Measurements from ENCODE around the gene SAMD3.
"Not testable (repeated sequence)": the region's sequence is repeated elsewhere in the genome, so short reads cannot be mapped to it uniquely, and the experiment has no call there.

SAMD3 gene

DNA sequence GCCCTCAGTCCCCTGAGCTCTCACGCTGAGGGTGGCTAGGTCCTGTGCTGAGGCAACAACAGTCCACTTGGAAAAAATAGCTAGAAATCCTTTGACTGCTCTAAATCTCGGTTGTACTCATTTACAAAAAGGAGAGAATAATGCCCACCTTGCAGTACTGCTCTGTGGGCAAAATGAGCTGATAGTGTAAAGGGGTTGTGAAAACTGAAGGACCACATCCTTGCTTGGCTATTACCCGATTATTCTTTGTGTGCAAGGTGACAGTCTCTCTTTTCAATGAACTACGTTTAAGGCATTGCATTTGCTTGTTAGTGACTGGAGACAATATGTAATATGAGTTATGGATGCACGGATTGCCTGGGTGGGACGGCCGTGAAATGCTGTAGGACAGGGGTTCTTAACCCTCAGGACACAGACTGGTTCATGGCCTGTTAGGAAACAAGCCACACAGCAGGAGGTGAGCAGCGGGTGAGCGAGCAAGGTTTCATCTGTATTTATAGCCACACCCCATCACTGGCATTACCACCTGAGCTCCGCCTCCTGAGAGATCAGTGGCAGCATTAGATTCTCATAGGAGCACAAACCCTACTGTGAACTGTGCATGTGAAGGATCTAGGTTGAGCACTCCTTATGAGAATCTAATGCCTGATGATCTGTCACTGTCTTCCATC, 14.6 kb downstream of the SAMD3 start:
- no peaks in the 10 kb centered on the region for H3K9me3 ChIP-seq (ENCODE audit: control insufficient read depth, low read length)
- H3K9ac ChIP-seq (ENCODE audit: low read length), result no peak overlapping the region
- no peaks in the 10 kb centered on the region for H3K36me3 ChIP-seq (ENCODE audit: control insufficient read depth, insufficient read depth, low read length)
- H3K4me1 ChIP-seq (ENCODE audit: control insufficient read depth, insufficient read depth, low read length), result no peaks in the 10 kb centered on the region
- peaks cover 4% of the 10 kb centered on the region for H3K27me3 ChIP-seq (ENCODE audit: control insufficient read depth, insufficient read depth, low read length)
- no peak overlapping the region for H3K4me3 ChIP-seq (ENCODE audit: low read length)

DNA sequence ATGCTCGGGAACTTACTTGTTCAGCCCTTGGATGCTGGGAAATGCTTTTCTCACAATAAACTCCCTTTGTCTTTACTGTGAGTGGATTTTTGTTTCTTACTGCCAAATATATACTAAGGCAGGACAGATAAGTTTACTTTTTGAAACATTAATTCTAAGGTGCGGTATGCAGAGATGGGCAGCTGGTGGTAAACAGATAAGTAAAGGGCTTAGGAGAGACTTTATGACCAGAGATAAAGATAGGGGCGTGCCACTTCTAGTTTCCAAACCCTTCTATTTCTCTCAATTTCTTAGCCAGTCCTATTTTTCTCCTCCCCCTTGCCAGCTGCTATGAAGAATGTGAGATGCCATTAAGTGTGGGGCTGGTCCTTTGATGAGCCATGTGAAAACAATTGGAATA, 16.3 kb downstream of the SAMD3 start:
- no peaks in the 10 kb centered on the region for H3K4me1 ChIP-seq (ENCODE audit: control insufficient read depth, insufficient read depth, low read length)
- peaks cover 4% of the 10 kb centered on the region for H3K27me3 ChIP-seq (ENCODE audit: control insufficient read depth, insufficient read depth, low read length)
- H3K9me3 ChIP-seq (ENCODE audit: control insufficient read depth, low read length), result no peaks in the 10 kb centered on the region
- H3K36me3 ChIP-seq (ENCODE audit: control insufficient read depth, insufficient read depth, low read length), result no peaks in the 10 kb centered on the region
- H3K4me3 ChIP-seq (ENCODE audit: low read length), result no peak overlapping the region
- H3K9ac ChIP-seq (ENCODE audit: low read length), result no peak overlapping the region

DNA sequence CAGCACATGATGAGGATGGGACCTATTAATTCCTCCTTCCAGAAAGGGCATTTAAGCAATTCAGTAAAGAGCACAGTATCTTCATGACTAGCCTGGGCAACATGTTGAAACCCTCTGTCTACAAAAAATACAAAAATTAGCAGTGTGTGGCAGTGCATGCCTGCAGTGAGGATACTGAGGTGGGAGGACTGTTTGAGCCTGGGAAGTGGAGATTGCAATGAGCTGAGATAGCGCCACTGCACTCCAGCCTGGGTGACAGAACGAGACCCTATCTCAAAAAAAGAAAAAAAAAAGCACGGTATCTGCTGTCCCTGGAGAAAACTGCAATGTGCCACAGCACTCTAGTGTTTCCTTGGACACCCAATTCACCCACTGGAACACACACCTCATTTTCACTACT, 18.4 kb downstream of the SAMD3 start:
- Histone ChIP-seq H3K27me3 (ENCODE audit: control insufficient read depth, insufficient read depth, low read length) (peaks cover 4% of the 10 kb centered on the region), H3K36me3 (ENCODE audit: control insufficient read depth, insufficient read depth, low read length) (no peaks in the 10 kb centered on the region), H3K4me1 (ENCODE audit: control insufficient read depth, insufficient read depth, low read length) (no peaks in the 10 kb centered on the region), H3K9me3 (ENCODE audit: control insufficient read depth, low read length) (no peaks in the 10 kb centered on the region), H3K4me3 (ENCODE audit: low read length) (no peak overlapping the region), H3K9ac (ENCODE audit: low read length) (no peak overlapping the region)

DNA sequence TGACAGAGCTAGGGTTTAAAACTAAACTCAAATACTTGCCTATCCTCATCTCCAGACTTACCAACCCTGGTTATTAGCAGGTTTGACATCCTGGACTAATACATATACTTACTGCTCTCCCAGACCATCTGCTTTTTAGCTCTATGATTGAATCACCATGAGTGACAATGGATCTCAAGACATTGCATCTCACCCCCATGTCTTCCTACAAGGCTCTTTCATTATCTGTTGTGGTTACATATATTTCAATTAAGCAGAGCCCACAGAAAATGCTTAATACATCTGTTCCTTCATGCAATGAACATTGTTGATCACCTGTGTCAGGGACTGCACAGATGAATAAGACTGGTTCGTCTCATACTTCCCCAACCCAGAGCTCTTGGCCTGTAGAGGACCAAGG, 19.4 kb downstream of the SAMD3 start:
- no peaks in the 10 kb centered on the region for H3K4me1 ChIP-seq (ENCODE audit: control insufficient read depth, insufficient read depth, low read length)
- H3K4me3 ChIP-seq (ENCODE audit: low read length), result no peak overlapping the region
- H3K9ac ChIP-seq (ENCODE audit: low read length), result no peak overlapping the region
- H3K36me3 ChIP-seq (ENCODE audit: control insufficient read depth, insufficient read depth, low read length), result no peaks in the 10 kb centered on the region
- H3K27me3 ChIP-seq (ENCODE audit: control insufficient read depth, insufficient read depth, low read length), result peaks cover 4% of the 10 kb centered on the region
- no peaks in the 10 kb centered on the region for H3K9me3 ChIP-seq (ENCODE audit: control insufficient read depth, low read length)

DNA sequence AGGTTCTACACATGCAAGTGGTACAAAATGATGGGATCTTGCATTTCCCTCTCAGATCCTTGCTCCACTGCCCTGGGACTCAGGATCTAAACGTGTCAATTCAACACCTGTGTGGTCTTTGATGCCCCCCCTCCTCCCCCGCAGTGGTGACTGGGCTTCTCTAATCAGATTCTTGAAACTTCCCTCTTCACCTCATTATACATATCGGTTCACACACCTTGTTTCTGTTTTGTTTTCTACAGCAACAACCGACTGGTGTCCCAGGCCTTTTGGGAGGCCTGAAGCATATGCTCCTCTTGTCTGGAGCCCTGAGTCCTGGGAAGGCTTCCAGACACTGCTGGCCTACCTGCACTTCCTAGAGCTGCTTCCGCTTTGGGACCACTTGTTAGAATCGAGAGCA, 20.0 kb downstream of the SAMD3 start:
- Histone ChIP-seq H3K4me3 (ENCODE audit: low read length) (no peak overlapping the region), H3K9ac (ENCODE audit: low read length) (no peak overlapping the region), H3K27me3 (ENCODE audit: control insufficient read depth, insufficient read depth, low read length) (peaks cover 4% of the 10 kb centered on the region), H3K36me3 (ENCODE audit: control insufficient read depth, insufficient read depth, low read length) (no peaks in the 10 kb centered on the region), H3K4me1 (ENCODE audit: control insufficient read depth, insufficient read depth, low read length) (no peaks in the 10 kb centered on the region), H3K9me3 (ENCODE audit: control insufficient read depth, low read length) (no peaks in the 10 kb centered on the region)

DNA sequence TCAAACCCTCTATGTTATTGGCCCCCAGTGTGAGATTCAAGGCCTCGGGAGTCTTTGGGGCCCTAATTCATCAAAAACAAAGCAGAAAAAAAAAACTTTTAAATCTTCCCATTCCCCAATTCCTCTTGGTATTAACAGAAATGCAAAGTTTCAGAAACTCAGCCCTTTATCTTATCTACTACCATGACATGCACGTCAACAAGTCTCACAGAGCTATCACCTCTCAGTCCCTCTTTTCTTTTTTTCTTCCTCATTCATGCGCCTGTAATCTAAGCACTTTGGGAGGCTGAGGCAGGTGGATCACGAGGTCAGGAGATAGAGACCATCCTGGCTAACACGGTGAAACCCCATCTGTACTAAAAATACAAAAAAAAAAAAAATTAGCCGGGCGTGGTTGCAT, 22.7 kb downstream of the SAMD3 start:
- H3K4me1 ChIP-seq (ENCODE audit: control insufficient read depth, insufficient read depth, low read length), result no peaks in the 10 kb centered on the region
- no peaks in the 10 kb centered on the region for H3K27me3 ChIP-seq (ENCODE audit: control insufficient read depth, insufficient read depth, low read length)
- no peaks in the 10 kb centered on the region for H3K9me3 ChIP-seq (ENCODE audit: control insufficient read depth, low read length)
- H3K4me3 ChIP-seq (ENCODE audit: low read length), result no peak overlapping the region
- H3K9ac ChIP-seq (ENCODE audit: low read length), result no peak overlapping the region
- H3K36me3 ChIP-seq (ENCODE audit: control insufficient read depth, insufficient read depth, low read length), result no peaks in the 10 kb centered on the region

DNA sequence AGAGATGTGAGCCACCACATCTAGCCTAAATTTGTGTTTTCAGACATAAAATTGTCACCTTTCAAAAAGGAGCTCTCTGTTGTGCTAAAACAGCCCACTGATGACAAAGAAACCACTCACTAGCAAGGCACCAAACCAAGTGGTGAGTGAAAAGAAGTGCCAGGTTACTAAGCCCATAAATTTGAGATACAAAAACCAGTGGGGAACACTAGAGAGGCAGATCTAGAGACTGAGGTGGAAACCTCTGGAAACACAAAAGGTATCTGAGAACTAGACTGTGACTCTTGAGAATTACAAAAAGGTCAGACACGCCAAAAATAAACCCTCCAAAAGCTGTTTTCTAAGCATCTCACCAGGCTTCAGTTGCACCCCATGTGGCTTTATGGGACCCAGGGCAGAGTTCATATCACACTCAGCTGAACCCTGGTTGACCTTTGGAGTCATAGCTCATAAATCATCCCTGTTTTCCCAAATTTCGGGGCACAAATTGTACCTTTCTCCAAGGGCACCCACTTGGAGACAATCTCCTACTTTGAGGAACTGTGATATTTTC, 24.2 kb downstream of the SAMD3 start:
- H3K4me3 ChIP-seq (ENCODE audit: low read length), result no peak overlapping the region
- H3K4me1 ChIP-seq (ENCODE audit: control insufficient read depth, insufficient read depth, low read length), result no peaks in the 10 kb centered on the region
- no peaks in the 10 kb centered on the region for H3K9me3 ChIP-seq (ENCODE audit: control insufficient read depth, low read length)

DNA sequence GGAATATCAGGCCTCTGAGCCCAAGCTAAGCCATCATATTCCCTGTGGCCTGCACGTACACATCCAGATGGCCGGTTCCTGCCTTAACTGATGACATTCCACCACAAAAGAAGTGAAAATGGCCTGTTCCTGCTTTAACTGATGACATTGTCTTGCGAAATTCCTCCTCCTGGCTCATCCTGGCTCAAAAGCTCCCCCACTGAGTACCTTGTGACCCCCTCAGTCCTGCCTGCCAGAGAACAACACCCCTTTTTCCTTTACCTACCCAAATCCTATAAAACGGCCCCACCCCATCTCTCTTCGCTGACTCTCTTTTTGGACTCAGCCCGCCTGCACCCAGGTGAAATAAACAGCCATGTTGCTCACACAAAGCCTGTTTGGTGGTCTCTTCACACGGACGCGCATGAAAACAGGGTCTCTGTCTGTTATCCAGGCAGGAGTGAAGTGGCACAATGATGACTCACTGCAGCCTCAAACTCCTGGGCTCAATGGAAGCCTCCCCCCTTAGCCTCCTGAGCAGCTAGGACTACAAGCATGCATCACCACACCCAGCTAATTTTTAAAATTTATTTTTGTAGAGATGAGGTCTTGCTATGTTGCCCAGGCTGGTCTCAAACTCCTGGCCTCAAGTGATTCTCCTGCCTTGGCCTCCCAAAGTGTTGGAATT, 24.8 kb downstream of the SAMD3 start:
- not testable (repeated sequence) for H3K36me3 ChIP-seq (ENCODE audit: control insufficient read depth, insufficient read depth, low read length)

More for the DNA sequence above, 24.2 kb downstream of the SAMD3 start:
- no peaks in the 10 kb centered on the region for H3K36me3 ChIP-seq (ENCODE audit: control insufficient read depth, insufficient read depth, low read length)
- no peak overlapping the region for H3K9ac ChIP-seq (ENCODE audit: low read length)
- H3K27me3 ChIP-seq (ENCODE audit: control insufficient read depth, insufficient read depth, low read length), result no peaks in the 10 kb centered on the region

DNA sequence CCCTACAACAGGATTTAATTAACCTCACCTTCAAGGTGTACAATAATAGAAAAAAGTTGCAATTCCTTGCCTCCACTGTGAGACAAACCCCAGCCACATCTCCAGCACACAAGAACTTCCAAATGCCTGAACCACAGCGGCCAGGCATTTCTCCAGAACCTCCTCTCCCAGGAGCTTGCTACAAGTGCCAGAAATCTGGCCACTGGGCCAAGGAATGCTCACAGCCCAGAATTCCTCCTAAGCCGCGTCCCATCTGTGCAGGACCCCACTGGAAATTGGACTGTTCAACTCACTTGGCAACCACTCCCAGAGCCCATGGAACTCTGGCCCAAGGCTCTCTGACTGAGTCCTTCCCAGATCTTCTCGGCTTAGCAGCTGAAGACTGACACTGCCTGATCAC, 28.3 kb downstream of the SAMD3 start:
- H3K4me3 ChIP-seq (ENCODE audit: low read length); H3K4me1 ChIP-seq (ENCODE audit: control insufficient read depth, insufficient read depth, low read length); H3K9ac ChIP-seq (ENCODE audit: low read length); H3K27me3 ChIP-seq (ENCODE audit: control insufficient read depth, insufficient read depth, low read length); H3K9me3 ChIP-seq (ENCODE audit: control insufficient read depth, low read length); H3K36me3 ChIP-seq (ENCODE audit: control insufficient read depth, insufficient read depth, low read length): not testable (repeated sequence)

More for the DNA sequence above, 24.8 kb downstream of the SAMD3 start:
- not testable (repeated sequence) for H3K27me3 ChIP-seq (ENCODE audit: control insufficient read depth, insufficient read depth, low read length); H3K4me1 ChIP-seq (ENCODE audit: control insufficient read depth, insufficient read depth, low read length); H3K9me3 ChIP-seq (ENCODE audit: control insufficient read depth, low read length); H3K9ac ChIP-seq (ENCODE audit: low read length); H3K4me3 ChIP-seq (ENCODE audit: low read length)

DNA sequence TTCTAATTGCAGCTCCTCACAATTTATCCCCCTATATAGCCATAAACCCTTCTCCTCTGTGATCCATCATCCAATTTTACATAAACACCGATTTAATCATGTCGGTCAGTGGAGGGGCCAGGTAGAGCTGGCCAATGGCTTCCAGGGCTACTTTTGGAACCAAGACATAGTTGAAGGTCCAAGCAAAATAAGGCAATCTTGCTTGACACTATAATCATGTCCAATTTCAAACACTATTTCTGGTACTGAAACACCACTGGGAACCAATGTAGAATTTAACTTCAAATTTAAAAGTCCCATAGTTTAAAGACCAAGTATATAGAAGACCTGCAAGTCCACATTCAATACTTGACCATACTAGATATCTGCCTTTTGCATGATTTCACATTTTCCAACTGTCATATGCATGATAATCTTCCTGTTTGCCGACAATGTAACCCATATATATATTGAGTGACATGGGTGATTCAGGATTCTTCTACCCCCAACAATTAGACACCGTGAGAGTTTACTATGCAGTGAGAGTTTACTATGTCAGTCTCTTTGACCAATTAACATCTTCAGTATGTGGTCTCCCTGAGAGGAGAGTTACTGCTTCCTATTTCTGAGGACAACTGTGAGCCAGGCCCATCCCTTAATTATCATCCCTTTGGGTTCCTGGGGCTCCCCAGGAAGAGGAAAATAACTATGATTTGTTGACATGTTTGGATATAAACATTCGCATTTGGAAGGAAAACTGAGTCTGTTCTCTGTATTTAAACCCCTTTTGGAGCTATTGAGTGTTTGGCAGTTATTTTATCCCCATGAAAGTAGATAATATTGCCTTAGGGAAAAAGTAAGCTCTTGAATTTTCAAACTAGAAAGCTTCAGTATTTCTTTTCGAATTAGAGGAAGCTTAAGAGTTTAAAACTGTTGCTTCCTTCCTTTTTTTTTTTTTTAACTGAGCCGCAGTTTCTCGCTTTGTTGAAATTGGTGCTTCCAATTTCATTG, 31.8 kb downstream of the SAMD3 start:
- Histone ChIP-seq H3K4me1 (ENCODE audit: control insufficient read depth, insufficient read depth, low read length) (no peaks in the 10 kb centered on the region), H3K27me3 (ENCODE audit: control insufficient read depth, insufficient read depth, low read length) (no peaks in the 10 kb centered on the region), H3K9me3 (ENCODE audit: control insufficient read depth, low read length) (no peaks in the 10 kb centered on the region), H3K36me3 (ENCODE audit: control insufficient read depth, insufficient read depth, low read length) (no peaks in the 10 kb centered on the region), H3K4me3 (ENCODE audit: low read length) (no peak overlapping the region), H3K9ac (ENCODE audit: low read length) (no peak overlapping the region)

DNA sequence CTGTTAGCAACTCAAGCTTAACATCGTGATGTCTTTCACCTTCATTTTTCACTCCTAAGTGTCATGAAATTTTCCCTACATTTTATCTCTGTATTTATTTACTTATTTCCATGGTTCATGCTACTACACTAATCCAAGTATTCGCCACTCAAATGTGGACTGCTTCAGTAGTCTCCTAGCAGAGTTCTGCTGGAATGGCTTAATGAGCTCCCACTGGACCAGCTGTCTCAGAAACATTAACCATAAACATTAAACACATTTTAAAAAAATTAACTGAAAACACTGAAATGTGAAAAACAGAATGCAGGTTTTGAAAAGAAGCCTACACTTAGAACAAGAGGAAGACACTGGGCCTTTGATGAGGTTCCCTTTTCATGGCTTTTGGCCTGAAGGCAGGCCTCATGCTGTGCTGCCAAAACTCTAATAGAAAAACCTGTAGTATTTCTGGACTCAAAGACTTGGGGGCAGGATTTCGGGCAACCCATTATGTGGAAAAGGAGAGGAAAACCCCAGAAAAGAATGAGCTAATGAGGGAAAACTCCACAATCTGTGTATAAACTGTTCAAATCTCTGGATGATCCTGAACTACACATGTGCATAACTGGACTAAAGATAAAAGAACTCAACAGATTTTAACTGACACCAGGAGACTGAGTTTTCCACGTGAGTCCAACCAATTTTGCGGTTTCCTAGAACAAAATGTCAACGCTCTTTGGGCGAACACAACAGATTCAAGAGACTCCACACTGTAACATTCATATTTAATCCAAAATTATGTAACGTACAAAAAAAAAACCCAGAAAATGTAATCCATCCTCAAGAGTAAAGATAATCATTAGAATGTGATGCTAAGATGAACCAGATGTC, 33.0 kb downstream of the SAMD3 start:
- Histone ChIP-seq H3K9me3 (ENCODE audit: control insufficient read depth, low read length) (no peaks in the 10 kb centered on the region), H3K36me3 (ENCODE audit: control insufficient read depth, insufficient read depth, low read length) (no peaks in the 10 kb centered on the region), H3K9ac (ENCODE audit: low read length) (no peak overlapping the region), H3K4me3 (ENCODE audit: low read length) (no peak overlapping the region), H3K4me1 (ENCODE audit: control insufficient read depth, insufficient read depth, low read length) (no peaks in the 10 kb centered on the region), H3K27me3 (ENCODE audit: control insufficient read depth, insufficient read depth, low read length) (no peaks in the 10 kb centered on the region)

Measured in mucosa of stomach (tissue), 1 donor.